ENCODE data around the gene MISP. TPM values are rescaled to one million over a fixed set of nuclear protein-coding genes. Genes with fewer than 3 reads are reported as not detected.

The MISP gene
- total and polyA plus RNA-seq, 2 donors = 0.57 to 2.4 TPM

GRCh38 chr19:776549-776948 is 25.6 kb downstream of the MISP start:
- Histone ChIP-seq H3K4me3 (ENCODE audit: low read length in 2 of 2) (no peak overlapping the region), H3K27ac (ENCODE audit: low read depth in 1 of 2, low read length in 1 of 2) (no peak overlapping the region), H3K9me3 (ENCODE audit: control insufficient read depth in 2 of 2, insufficient read depth in 1 of 2, low read length in 1 of 2) (no peaks in the 10 kb centered on the region), H3K27me3 (ENCODE audit: control insufficient read depth in 2 of 2, insufficient read depth in 1 of 2, low read length in 1 of 2) (peaks cover 3 to 23% of the 10 kb centered on the region in 2 donors), H3K36me3 (ENCODE audit: control insufficient read depth in 2 of 2, insufficient read depth in 2 of 2, low read length in 1 of 2) (no peaks in the 10 kb centered on the region), H3K4me1 (ENCODE audit: control insufficient read depth in 2 of 2, insufficient read depth in 2 of 2, low read length in 2 of 2) (no peaks in the 10 kb centered on the region)
- DNase-seq (ENCODE audit: low read depth in 6 of 9, low spot score in 9 of 9) = no peak
- WGBS = 96% methylated on average over 18 of the region's 18 CpGs

GRCh38 chr19:778910-779653 is 28.2 kb downstream of the MISP start:
- Histone ChIP-seq H3K9me3 (ENCODE audit: control insufficient read depth in 2 of 2, insufficient read depth in 1 of 2, low read length in 1 of 2) (no peaks in the 10 kb centered on the region), H3K27ac (ENCODE audit: low read depth in 1 of 2, low read length in 1 of 2) (peak overlapping the region in 1 of 2 donors; percentile 27), H3K27me3 (ENCODE audit: control insufficient read depth in 2 of 2, insufficient read depth in 1 of 2, low read length in 1 of 2) (peaks cover 6 to 34% of the 10 kb centered on the region in 2 donors), H3K36me3 (ENCODE audit: control insufficient read depth in 2 of 2, insufficient read depth in 2 of 2, low read length in 1 of 2) (no peaks in the 10 kb centered on the region), H3K4me1 (ENCODE audit: control insufficient read depth in 2 of 2, insufficient read depth in 2 of 2, low read length in 2 of 2) (peaks cover 0 to 2% of the 10 kb centered on the region in 2 donors), H3K4me3 (ENCODE audit: low read length in 2 of 2) (no peak overlapping the region)
- DNase-seq (ENCODE audit: low read depth in 6 of 9, low spot score in 9 of 9) = no peak
- 86% methylated on average over 36 of the region's 36 CpGs for WGBS

GRCh38 chr19:780935-781334 is 30.0 kb downstream of the MISP start:
- DNase-seq (ENCODE audit: low read depth in 6 of 9, low spot score in 9 of 9) = no peak
- 95% methylated on average over 15 of the region's 15 CpGs for WGBS
- H3K4me3 ChIP-seq (ENCODE audit: low read length in 2 of 2) = no peak overlapping the region

GRCh38 chr19:781800-782184 is 30.9 kb downstream of the MISP start:
- Histone ChIP-seq H3K9me3 (ENCODE audit: control insufficient read depth in 2 of 2, insufficient read depth in 1 of 2, low read length in 1 of 2) (no peaks in the 10 kb centered on the region), H3K4me1 (ENCODE audit: control insufficient read depth in 2 of 2, insufficient read depth in 2 of 2, low read length in 2 of 2) (peaks cover 0 to 2% of the 10 kb centered on the region in 2 donors), H3K4me3 (ENCODE audit: low read length in 2 of 2) (no peak overlapping the region), H3K27me3 (ENCODE audit: control insufficient read depth in 2 of 2, insufficient read depth in 1 of 2, low read length in 1 of 2) (peaks cover 3 to 34% of the 10 kb centered on the region in 2 donors), H3K27ac (ENCODE audit: low read depth in 1 of 2, low read length in 1 of 2) (no peak overlapping the region), H3K36me3 (ENCODE audit: control insufficient read depth in 2 of 2, insufficient read depth in 2 of 2, low read length in 1 of 2) (no peaks in the 10 kb centered on the region)
- DNase-seq (ENCODE audit: low read depth in 6 of 9, low spot score in 9 of 9) = no peak
- WGBS = 96% methylated on average over 19 of the region's 19 CpGs

More at GRCh38 chr19:780935-781334, 30.0 kb downstream of the MISP start:
- Histone ChIP-seq H3K27me3 (ENCODE audit: control insufficient read depth in 2 of 2, insufficient read depth in 1 of 2, low read length in 1 of 2) (peaks cover 3 to 34% of the 10 kb centered on the region in 2 donors), H3K27ac (ENCODE audit: low read depth in 1 of 2, low read length in 1 of 2) (no peak overlapping the region), H3K36me3 (ENCODE audit: control insufficient read depth in 2 of 2, insufficient read depth in 2 of 2, low read length in 1 of 2) (no peaks in the 10 kb centered on the region), H3K9me3 (ENCODE audit: control insufficient read depth in 2 of 2, insufficient read depth in 1 of 2, low read length in 1 of 2) (no peaks in the 10 kb centered on the region), H3K4me1 (ENCODE audit: control insufficient read depth in 2 of 2, insufficient read depth in 2 of 2, low read length in 2 of 2) (peaks cover 0 to 2% of the 10 kb centered on the region in 2 donors)

- H3K27ac ChIP-seq (ENCODE audit: low read depth in 1 of 2, low read length in 1 of 2) = no peak overlapping the region
- DNase-seq (ENCODE audit: low read depth in 6 of 9, low spot score in 9 of 9) = no peak
- WGBS = 84% methylated on average over 29 of the region's 29 CpGs
These were observed 31.4 kb downstream of the MISP start for GRCh38 chr19:782185-782877.

GRCh38 chr19:782878-783668 is 32.2 kb downstream of the MISP start:
- no peak overlapping the region for H3K4me3 ChIP-seq (ENCODE audit: low read length in 2 of 2)
- H3K36me3 ChIP-seq (ENCODE audit: control insufficient read depth in 2 of 2, insufficient read depth in 2 of 2, low read length in 1 of 2) = no peaks in the 10 kb centered on the region
- H3K9me3 ChIP-seq (ENCODE audit: control insufficient read depth in 2 of 2, insufficient read depth in 1 of 2, low read length in 1 of 2) = no peaks in the 10 kb centered on the region
- peaks cover 0 to 2% of the 10 kb centered on the region in 2 donors for H3K4me1 ChIP-seq (ENCODE audit: control insufficient read depth in 2 of 2, insufficient read depth in 2 of 2, low read length in 2 of 2)
- H3K27ac ChIP-seq (ENCODE audit: low read depth in 1 of 2, low read length in 1 of 2) = no peak overlapping the region
- no peak for DNase-seq (ENCODE audit: low read depth in 6 of 9, low spot score in 9 of 9)
- WGBS = 82% methylated on average over 30 of the region's 30 CpGs
- H3K27me3 ChIP-seq (ENCODE audit: control insufficient read depth in 2 of 2, insufficient read depth in 1 of 2, low read length in 1 of 2) = peaks cover 3 to 32% of the 10 kb centered on the region in 2 donors

More at GRCh38 chr19:782185-782877, 31.4 kb downstream of the MISP start:
- Histone ChIP-seq H3K4me1 (ENCODE audit: control insufficient read depth in 2 of 2, insufficient read depth in 2 of 2, low read length in 2 of 2) (peaks cover 0 to 2% of the 10 kb centered on the region in 2 donors), H3K4me3 (ENCODE audit: low read length in 2 of 2) (no peak overlapping the region), H3K36me3 (ENCODE audit: control insufficient read depth in 2 of 2, insufficient read depth in 2 of 2, low read length in 1 of 2) (no peaks in the 10 kb centered on the region), H3K9me3 (ENCODE audit: control insufficient read depth in 2 of 2, insufficient read depth in 1 of 2, low read length in 1 of 2) (no peaks in the 10 kb centered on the region), H3K27me3 (ENCODE audit: control insufficient read depth in 2 of 2, insufficient read depth in 1 of 2, low read length in 1 of 2) (peaks cover 3 to 34% of the 10 kb centered on the region in 2 donors)

GRCh38 chr19:784541-784940 is 33.6 kb downstream of the MISP start:
- Histone ChIP-seq H3K27me3 (ENCODE audit: control insufficient read depth in 2 of 2, insufficient read depth in 1 of 2, low read length in 1 of 2) (peaks cover 3 to 34% of the 10 kb centered on the region in 2 donors), H3K36me3 (ENCODE audit: control insufficient read depth in 2 of 2, insufficient read depth in 2 of 2, low read length in 1 of 2) (no peaks in the 10 kb centered on the region), H3K9me3 (ENCODE audit: control insufficient read depth in 2 of 2, insufficient read depth in 1 of 2, low read length in 1 of 2) (no peaks in the 10 kb centered on the region), H3K4me1 (ENCODE audit: control insufficient read depth in 2 of 2, insufficient read depth in 2 of 2, low read length in 2 of 2) (peaks cover 0 to 8% of the 10 kb centered on the region in 2 donors), H3K4me3 (ENCODE audit: low read length in 2 of 2) (no peak overlapping the region), H3K27ac (ENCODE audit: low read depth in 1 of 2, low read length in 1 of 2) (no peak overlapping the region)
- WGBS = 96% methylated on average over 13 of the region's 13 CpGs
- no peak for DNase-seq (ENCODE audit: low read depth in 6 of 9, low spot score in 9 of 9)

- DNase-seq (ENCODE audit: low read depth in 6 of 9, low spot score in 9 of 9) = no peak
- WGBS = 95% methylated on average over 16 of the region's 16 CpGs
- Histone ChIP-seq H3K9me3 (ENCODE audit: control insufficient read depth in 2 of 2, insufficient read depth in 1 of 2, low read length in 1 of 2) (no peaks in the 10 kb centered on the region), H3K4me1 (ENCODE audit: control insufficient read depth in 2 of 2, insufficient read depth in 2 of 2, low read length in 2 of 2) (peaks cover 0 to 8% of the 10 kb centered on the region in 2 donors), H3K4me3 (ENCODE audit: low read length in 2 of 2) (no peak overlapping the region), H3K27ac (ENCODE audit: low read depth in 1 of 2, low read length in 1 of 2) (no peak overlapping the region), H3K27me3 (ENCODE audit: control insufficient read depth in 2 of 2, insufficient read depth in 1 of 2, low read length in 1 of 2) (peaks cover 5 to 30% of the 10 kb centered on the region in 2 donors), H3K36me3 (ENCODE audit: control insufficient read depth in 2 of 2, insufficient read depth in 2 of 2, low read length in 1 of 2) (no peaks in the 10 kb centered on the region)
These were observed 36.6 kb downstream of the MISP start for GRCh38 chr19:787536-787935.

GRCh38 chr19:788686-788982 is 37.7 kb downstream of the MISP start:
- H3K36me3 ChIP-seq (ENCODE audit: control insufficient read depth in 2 of 2, insufficient read depth in 2 of 2, low read length in 1 of 2) = no peaks in the 10 kb centered on the region
- 98% methylated on average over 11 of the region's 11 CpGs for WGBS
- DNase-seq (ENCODE audit: low read depth in 6 of 9, low spot score in 9 of 9) = no peak
- H3K9me3 ChIP-seq (ENCODE audit: control insufficient read depth in 2 of 2, insufficient read depth in 1 of 2, low read length in 1 of 2) = no peaks in the 10 kb centered on the region
- no peak overlapping the region for H3K4me3 ChIP-seq (ENCODE audit: low read length in 2 of 2)
- peaks cover 2 to 21% of the 10 kb centered on the region in 2 donors for H3K27me3 ChIP-seq (ENCODE audit: control insufficient read depth in 2 of 2, insufficient read depth in 1 of 2, low read length in 1 of 2)
- H3K27ac ChIP-seq (ENCODE audit: low read depth in 1 of 2, low read length in 1 of 2) = no peak overlapping the region
- H3K4me1 ChIP-seq (ENCODE audit: control insufficient read depth in 2 of 2, insufficient read depth in 2 of 2, low read length in 2 of 2) = peaks cover 0 to 6% of the 10 kb centered on the region in 2 donors
